GM21528 (cell line): ENCODE measurements around the gene RIMBP3C.
"Not testable (repeated sequence)": the region's sequence is repeated elsewhere in the genome, so short reads cannot be mapped to it uniquely, and the experiment has no call there.

Source experiments
- ATAC-seq: cut with Tn5 transposase; IDR thresholded peaks from one replicate; pipeline ENCODE4 v1.9.1; 2021; ENCODE audit warnings: mild to moderate bottlenecking, moderate library complexity; ENCODE audit not compliant: unreplicated experiment, low FRiP score

RIMBP3C gene

DNA sequence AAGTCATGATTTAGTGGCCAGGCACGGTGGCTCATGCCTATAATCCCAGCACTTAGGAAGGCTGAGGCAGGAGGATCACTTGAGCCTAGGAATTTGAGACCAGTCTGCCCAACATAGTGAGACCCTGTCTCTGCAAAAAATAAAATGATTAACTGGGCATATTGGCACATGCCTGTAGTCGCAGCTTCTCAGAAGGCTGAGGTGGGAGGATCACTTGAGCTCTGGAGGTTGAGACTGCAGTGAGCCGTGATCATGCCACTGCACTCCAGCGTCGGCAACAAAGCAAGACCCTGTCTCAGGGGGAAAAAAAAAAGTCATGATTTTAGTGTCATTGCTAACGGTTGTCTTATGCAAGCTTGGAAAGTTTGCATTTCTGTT is 28.2 kb upstream of the RIMBP3C start:
- no peak for ATAC-seq

DNA sequence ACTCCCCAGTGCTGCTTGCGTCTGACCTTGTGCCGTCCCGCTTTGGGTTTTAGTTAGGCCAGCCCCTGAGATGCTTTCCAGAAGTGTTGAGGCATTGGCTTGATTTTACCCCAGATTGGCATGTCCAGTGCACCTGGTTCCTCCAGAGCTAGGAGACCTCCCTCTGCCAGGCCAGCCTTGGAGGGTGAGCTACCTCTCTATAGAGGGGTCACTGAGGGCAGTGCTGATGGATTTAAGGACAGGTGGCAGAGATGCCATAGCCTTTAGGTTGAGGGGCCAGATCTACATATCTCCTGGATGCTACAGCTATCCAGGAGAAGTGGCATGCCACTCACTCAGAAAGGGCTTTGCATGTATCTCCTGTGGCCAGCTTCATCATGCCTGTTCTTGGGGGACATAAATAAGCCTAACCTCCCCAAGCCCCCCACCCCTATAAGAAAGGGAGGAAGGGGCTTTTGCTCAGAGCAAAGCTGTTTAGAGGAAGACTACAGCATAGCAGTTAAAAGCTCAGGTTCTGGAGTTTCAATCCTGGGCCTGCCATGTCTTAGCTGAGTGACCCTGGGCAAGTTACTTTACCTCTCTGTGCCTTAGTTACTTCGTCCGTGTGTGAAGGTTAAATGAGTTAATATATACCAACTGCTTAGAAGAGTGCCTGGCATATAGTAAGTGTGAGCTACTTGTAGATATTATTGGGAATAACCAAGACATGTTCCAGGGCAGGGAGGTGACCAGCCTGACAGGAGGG is 22.7 kb upstream of the RIMBP3C start:
- no peak for ATAC-seq

DNA sequence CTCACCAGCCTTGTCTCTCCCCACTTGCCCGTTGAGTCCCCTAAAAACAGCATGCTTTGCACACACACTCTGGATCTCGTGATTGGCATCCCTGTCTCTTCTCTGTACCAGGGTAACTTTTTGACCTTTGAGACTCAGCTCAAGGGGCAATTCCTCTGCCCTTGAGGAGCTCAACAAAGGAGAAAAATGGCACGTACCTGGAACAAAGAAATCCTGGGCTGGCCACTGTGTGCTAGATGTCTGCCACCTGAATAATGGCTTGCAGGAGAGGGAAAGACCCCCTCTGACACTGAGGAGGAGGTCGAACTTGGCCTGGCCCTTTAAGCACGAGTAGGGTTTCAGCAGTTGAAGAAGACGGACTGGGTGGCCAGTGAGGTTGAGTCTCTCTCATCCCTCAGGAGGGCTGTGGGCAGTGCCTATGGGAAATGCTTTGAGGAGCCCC is 22.1 kb upstream of the RIMBP3C start:
- no peak for ATAC-seq

DNA sequence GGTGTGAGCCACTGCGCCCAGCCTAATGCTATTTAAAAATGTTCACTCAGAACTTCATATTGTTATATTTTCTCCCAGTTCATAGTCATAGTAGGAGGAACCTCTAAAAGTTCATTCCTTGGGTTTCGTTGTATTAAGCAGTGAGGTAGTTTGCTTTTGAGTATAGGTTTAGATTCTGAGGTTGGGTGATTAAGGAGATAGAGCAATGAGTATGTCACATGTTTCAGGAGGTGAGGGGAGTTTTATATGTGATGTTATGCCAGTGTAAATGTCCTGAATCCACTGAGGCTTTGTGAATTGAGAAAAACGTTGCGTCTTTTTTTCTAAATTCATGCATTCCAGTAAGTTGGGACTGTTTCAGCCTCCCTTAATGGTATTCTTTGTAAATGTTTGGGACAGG is 20.4 kb upstream of the RIMBP3C start:
- no peak for ATAC-seq

DNA sequence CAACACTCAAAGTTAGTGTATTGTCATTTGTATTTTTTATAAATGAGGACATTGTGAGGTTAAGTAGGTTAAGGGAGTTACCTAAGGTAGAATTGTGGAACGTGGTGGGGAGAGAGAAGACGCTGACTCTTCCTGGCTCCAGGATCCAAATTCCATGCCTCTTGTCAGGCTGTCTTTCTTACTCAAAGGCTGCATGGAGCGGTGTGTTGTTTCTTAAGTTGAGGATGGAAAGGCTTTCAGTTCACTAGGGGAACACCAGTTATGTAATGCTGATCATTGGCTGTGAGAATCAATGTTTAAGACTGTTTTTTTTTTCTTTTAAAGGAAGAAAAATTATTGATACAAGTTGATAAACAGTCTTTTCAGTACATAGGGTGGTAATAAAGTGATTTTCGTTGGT is 19.1 kb upstream of the RIMBP3C start:
- no peak for ATAC-seq

DNA sequence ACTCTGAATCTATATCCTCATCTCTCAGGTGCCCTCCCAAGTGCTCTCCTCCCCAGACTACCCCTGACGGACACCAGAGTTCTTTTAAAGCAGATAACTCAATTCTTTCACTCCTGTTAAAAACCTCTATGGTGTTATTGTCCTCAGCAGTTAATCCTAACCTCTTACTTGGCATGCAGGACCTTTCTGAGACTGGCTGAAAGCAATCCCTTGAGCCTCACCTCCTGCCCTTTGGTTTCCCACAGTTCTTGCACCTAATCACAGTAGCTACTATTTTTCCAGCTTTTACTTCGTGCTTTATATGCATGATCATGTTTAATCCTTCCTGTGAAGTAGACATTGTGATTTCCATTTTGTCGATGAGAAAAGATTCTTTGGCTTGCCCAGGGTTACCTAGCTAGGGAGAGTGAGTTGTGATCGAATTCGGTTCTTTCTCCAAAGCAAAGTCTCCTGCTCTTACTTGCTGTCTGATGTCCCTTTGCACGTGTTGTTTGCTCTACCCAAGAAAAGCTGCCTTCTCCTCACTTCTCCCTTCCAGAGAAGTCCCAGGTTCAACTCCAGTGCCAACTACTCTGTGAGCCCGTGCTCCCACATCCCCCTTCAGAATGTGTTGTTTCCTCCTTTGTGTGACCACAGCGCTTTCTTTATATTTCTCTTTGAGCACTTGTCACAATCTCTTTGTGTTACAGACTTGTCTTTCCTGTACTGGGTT is 18.4 kb upstream of the RIMBP3C start:
- ATAC-seq, result no peak

DNA sequence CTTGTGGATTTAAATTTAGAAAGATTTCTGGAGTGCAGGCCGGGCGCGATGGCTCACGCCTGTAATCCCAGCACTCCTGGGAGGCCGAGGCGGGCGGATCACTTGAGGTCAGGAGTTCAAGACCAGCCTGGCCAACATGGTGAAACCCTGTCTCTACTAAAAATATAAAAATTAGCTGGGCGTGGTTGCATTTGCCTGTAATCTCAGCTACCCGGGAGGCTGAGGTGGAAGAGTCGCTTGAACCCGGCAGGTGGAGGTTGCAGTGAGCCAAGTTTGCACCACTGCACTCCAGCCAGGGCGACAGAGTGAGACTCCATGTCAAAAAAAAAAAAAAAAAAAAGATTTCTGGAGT is 17.8 kb upstream of the RIMBP3C start:
- not testable (repeated sequence) for ATAC-seq

DNA sequence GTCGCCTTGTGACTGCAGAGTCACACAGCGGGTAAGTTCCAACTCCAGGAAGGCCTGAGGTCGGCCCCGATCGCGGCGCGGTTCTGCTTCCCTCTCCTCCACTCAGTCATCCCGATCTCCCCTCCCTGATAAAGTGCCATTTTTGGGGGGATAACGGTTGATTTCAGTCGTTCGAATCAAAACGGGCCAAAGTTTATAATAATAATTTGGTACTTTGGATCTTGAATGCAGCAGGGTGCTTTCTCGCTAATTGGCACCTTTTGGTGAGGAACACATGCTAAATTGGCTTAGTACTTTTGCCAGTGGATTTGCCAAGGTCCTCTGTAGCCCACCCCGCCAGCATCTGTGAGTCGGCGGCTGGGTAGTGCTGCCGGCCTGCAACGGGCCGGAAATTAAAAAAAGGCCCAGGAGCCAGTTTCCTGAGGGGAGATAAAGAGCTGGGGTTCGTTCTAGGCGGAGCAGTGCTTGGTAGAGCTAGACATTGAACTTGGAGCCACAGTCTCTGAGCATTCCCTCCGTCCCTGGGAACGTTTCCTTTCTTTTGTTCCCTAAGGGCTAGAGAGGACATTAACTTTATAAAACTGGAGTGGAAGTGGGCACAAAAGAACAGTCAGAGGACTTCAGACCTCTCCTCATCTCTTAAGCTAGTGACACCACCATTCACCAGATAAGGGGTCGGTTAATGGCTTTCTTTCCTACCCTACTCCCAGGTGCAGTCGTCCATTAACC is 17.2 kb upstream of the RIMBP3C start:
- ATAC-seq, result peak; percentile 33

DNA sequence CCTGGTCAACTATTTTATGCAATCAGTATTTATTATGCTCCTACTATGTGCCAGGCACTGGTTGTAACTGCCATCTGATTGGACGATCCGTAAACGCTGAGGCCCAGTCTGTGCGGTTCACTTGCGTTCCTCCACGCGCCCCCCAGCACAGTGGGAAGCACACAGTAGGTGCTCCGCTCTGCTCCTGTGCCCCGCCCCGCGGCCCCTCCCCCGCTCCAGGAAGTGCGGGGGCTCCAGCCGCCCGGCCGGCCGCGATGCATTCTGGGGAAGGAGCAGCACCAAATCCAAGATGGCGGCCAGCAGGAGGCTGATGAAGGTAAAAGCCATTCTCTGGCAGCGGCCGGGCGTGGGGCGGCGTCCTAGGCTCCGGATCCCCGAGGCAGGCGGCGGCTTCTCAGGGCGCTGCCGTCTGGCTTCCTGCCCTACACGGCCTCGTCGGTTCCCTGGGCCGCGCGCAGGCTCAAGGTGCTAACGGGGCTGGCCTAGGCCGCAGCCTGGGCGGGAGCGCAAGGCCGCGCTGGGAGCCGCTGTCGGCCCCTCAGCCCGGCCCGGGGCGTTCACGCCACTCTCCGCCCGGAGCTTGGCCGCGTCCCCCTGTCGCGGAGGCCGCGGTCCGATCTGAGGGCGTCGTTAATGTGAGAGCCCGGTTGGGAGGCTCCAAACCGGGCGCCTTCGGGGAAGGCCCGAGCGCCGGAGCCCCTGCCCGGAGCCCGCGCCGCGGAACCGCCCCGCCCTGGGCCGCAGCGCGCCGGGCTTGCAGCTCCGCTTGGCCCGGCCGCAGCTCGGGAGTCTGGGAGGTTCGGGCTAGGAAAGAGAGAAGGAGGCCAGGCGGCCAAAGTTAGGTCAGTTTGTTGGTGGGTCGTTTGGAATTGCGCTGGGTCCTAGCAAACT is 16.4 kb upstream of the RIMBP3C start, which contains the start of gene UBE2L3:
Gene UBE2L3 (plus strand): TSS at position 259 of the 891 bp plus-strand sequence. CDS start 31 bp downstream, at position 290.
- peak; percentile 56 for ATAC-seq

DNA sequence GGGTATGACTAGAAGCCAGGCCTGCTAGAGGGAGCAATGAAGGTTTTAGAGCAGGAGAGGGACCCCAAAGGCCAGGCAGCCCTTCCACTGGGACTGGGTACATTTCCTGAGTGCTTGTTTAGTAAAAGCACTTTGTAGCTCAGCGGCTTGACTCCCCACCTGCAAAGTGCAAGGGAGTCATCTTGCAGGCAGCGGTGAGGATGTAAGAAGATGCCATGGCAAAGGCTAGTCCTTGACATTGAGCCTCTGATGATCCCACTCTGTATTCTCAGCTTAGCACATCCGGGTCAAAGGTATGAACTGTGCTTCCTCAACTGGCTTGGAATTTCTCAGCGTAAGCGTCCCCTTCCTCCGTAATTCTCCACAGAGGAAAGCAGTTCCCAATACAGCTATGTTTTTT is 13.2 kb upstream of the RIMBP3C start:
- ATAC-seq, result no peak

DNA sequence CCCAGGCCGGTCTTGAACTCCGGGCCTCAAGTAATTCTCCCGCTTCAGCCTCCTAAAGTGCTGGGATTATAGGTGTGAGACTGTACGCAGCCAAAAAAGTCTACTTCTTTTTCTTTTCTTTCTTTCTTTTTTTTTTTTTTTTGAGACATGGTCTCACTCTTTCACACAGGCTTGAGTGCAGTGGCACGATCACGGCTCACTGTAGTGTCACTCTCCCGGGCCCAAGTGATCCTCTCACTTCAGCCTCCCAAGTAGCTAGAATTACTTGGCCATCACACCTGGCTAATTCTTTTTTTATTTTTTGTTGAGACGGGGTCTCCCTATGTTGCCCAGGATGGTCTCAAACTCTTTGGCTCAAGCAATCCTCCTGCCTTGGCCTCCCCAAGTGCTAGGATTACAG is 12.7 kb upstream of the RIMBP3C start:
- no peak for ATAC-seq

DNA sequence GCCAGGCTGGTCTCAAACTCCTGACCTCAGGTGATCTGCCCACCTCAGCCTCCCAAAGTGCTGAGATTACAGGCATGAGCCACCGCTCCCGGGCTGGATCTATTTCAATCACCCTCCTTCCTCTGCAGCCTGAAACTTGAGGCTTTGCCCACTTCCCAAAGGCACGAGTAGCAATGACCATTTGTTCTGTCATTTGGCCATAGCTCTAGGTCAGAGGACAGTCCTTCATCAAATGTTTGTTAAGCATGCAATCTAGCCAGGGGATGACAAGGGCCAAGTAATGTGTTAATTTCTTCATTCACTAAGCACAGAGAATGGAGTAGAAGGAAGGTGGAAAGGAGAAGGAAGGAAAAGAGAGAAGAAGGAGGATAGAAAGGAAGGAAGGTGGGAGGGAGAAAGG is 9.4 kb upstream of the RIMBP3C start:
- not testable (repeated sequence) for ATAC-seq

DNA sequence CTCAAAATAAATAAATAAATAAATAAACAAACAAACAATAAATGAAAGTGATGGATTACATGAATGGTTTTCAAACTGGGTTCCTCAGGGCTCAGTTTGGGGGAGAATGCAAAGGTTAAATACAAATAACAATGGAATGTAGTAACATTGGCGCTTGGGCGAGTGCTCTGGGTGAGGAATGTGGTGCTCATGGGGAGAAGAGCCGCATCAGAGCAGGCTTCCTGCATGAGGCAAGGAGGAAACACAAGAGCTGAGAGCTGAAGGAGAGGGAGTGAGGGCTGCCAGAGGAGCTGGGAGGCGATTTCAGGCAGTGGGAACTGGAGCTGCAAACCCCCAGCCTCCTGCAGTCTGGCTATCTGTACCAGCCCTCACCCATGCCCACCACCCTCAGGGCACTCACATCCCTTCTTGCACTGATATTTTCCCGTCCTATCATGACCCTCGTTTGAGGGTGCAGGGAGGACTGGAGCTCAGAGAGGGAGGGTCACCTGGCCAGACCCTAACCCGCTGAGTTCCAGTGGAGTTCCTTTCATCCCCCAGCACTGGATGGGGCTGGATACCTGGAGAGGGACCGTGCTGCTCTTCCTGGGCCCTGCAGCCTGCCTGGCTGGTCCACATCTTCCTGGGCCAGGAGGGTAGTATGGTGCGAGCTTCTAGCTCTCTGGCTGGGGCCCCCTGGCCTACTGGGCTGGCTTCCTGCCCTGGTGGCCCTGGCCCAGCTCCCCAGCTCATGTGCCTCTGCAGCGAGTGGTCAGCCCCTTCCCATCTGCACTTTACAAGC is 8.3 kb upstream of the RIMBP3C start:
- not testable (repeated sequence) for ATAC-seq

DNA sequence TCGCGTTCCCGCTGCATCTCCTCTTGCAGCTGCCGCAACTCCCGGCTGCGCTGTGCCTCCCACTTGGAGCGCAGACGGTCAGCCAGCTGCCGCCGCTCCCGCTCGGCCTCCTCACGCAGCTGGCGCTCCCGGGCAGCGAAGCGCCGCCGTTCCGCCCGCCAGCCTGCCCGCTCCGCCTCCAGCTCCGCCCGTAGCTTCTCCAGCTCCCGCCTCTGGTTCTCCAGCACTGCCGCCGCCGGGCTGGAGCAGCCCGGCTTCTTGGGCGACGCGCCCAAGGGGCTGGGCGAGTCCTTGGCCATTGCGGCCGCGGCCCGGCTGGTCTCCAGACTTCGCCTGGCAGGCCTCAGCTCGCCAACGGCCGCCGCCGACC is 598 bp downstream of the RIMBP3C start:
- peak; percentile 27 for ATAC-seq

DNA sequence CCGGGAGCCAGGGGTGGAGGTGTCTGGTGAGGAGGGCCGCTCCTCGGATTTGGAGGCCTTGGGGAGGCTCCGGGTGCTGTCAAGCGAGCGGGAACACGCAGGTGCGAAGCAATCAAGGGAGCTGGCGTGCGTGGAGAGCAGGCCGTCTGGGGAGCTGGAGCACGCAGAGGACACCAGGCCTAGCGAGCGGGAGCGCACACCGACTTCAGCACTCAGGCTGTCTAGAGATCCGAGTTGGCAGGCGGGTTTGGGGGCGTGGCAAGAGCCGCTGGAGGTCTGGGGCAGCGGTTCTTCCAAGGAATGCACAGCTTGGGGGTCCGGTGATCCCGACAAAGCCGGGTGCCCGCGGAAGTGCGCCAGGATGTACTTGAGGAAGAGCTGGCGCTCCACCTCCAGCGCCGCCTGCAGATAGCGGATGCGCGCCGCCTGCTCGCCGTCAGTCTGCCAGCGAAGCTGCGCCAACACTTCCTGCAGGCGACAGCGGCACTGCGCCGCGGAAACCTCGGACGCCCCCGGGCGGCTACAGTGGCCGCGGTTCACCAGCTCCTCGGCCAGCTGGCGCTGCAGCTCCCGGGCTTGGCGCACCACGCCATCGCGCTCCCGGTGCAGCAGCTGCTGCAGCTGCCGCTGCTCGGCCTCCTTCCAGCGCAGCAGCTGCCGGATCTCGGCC is 1.1 kb downstream of the RIMBP3C start:
- ATAC-seq, result peak; percentile 77

DNA sequence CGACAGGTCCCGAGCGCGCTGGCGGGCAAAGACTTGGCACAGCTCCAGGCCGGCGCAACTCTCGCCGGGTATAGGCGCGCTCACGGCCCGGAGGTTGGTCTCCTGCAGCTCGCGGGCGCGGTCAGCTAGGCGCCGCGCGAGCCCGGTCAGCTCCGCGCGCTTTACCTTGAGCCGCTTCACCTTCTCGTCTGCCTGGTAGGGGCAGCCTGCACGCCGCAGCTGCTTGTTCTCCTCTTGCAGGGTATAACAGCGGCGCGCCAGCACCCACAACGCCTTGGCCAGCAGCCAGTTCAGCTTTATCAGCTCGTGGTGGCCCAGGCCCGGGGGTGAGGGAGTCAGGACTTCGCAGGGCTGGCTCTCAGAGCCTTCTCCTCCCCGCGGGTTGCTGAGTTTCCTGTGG is 1.7 kb downstream of the RIMBP3C start:
- ATAC-seq, result not testable (repeated sequence)

DNA sequence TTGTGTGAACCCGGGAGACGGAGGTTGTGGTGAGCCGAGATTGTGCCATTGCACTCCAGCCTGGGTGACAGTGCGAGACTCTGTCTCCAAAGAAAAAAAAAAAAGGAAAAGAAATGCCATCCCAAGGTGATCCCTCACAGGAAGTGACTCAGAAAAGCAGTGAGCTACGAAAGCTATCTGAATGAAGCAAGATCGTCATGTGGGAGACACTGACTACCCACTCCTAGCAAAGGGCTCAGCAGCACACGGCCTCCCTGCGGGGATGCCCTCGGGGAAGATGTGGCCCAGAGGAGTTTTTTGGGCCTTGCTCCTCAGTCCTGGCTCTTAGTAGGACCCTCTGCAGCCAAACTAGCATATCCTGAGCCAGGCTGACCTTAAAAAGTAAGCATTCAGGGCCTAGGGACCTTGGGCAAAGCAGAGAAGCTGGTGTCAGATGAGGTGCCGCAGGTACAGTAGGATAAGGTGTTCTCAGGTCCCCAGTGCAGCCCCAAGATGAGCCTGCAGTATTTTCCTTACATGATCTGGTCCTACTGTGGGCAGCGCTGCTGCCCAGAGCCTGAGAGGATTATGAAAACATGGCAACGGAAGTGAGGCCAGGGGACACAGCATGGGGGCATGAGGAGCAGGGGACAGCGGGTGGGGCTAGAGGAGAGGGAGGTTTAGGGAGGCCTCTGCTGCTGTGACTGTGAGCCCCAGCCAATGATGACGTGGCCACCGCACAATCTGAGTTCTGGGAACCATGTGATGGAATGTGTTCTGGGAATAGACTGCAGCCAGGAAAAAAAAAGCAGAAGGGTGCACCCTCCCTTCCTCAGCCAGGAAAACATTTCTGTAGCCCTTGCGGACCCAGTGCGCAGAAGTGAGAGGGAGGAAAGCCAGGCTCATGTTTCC is 6.6 kb downstream of the RIMBP3C start:
- ATAC-seq, result not testable (repeated sequence)

DNA sequence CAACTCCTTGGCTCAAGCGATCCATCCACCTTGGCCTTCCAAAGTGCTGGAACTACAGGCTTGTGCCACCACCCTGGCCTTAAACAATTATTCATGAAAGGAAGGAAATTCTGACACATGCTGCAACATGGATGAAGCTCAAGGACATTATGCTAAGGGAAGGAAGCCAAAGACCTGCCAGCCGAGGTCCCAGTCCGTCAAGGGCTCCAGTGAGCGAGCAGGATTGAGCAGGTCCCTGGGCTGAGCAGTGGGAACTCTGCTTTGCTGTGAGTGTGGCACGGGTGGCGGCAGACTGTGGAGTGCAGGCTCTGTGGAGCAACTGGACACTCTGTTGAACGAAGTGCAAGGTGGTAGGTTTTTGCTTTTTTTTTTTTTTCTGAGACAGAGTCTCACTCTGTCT is 11.4 kb downstream of the RIMBP3C start:
- not testable (repeated sequence) for ATAC-seq
